ENCODE measurements around the gene KCNMA1. TPM values are rescaled to one million over a fixed set of nuclear protein-coding genes. Genes with fewer than 3 reads are reported as not detected.

The KCNMA1 gene
- total and polyA plus RNA-seq, 2 donors (not counting 1 experiment from before 2014, with no cell fraction given) = 0.82 to 3.1 TPM

- Histone ChIP-seq H3K4me2 (replicated peaks; ENCODE audit: low read depth, low read length, poor library complexity, severe bottlenecking) (no peak overlapping the region), H3K9me3 (ENCODE audit: control extremely low read depth in 1 of 3, control insufficient read depth in 2 of 3, insufficient read depth in 1 of 3, low read length in 2 of 3) (no peaks in the 10 kb centered on the region), H3K9ac (ENCODE audit: low read length) (no peak overlapping the region), H3K4me3 (ENCODE audit: control extremely low read depth in 1 of 5, extremely low read depth in 1 of 5, insufficient read depth in 1 of 5, low read depth in 2 of 5, low read length in 4 of 5) (no peak overlapping the region), H4K20me1 (ENCODE audit: control insufficient read depth, insufficient read depth, low read length, poor library complexity, severe bottlenecking) (no peaks in the 10 kb centered on the region), H3K36me3 (replicated peaks in 1 of 2; ENCODE audit: control extremely low read depth in 1 of 2, control insufficient read depth in 1 of 2, extremely low read depth in 1 of 2, insufficient read depth in 2 of 2, low read length in 1 of 2) (no peaks in the 10 kb centered on the region), H3K27ac (ENCODE audit: low read length in 2 of 2) (no peak overlapping the region), H3K27me3 (replicated peaks in 1 of 4; ENCODE audit: control extremely low read depth in 1 of 4, control insufficient read depth in 3 of 4, insufficient read depth in 4 of 4, low read length in 3 of 4) (no peaks in the 10 kb centered on the region), H3K4me1 (ENCODE audit: control insufficient read depth in 2 of 2, insufficient read depth in 2 of 2, low read length in 2 of 2) (peaks cover 0 to 5% of the 10 kb centered on the region in 2 donors), H2AFZ (ENCODE audit: insufficient read depth, low read depth, low read length, poor library complexity, severe bottlenecking) (no peak overlapping the region), H3K79me2 (ENCODE audit: control insufficient read depth, insufficient read depth, low read length) (no peaks in the 10 kb centered on the region)
- POLR2A ChIA-PET = no interaction called here
- intact Hi-C loops (cut with micrococcal nuclease) = no loop called here
- ATAC-seq (ENCODE audit: low read depth) = no peak
- CTCF ChIA-PET = no interaction called here
- 87% methylated on average over 4 of the region's 6 CpGs for WGBS (ENCODE audit: insufficient coverage)
- TF ChIP-seq CTCF (IDR thresholded peaks at IDR 0.05) (no peak), EZH2 (IDR thresholded peaks at IDR 0.05; ENCODE audit: borderline replicate concordance, insufficient read depth, low read depth, low read length, poor library complexity, severe bottlenecking) (no peak)
- DNase-seq = no peak
- H3K27ac Mint-ChIP-seq = no peak overlapping the region
- H3K4me3 Mint-ChIP-seq = no peak overlapping the region
- H3K4me1 Mint-ChIP-seq = peaks cover 2% of the 10 kb centered on the region
- H3K27me3 Mint-ChIP-seq = no peaks in the 10 kb centered on the region
- H3K9me3 Mint-ChIP-seq (ENCODE audit: insufficient read depth) = peaks cover 2% of the 10 kb centered on the region
These were observed 22.6 kb downstream of the KCNMA1 start for GRCh38 chr10:77614778-77615625.

GRCh38 chr10:77613476-77614130 is 24.0 kb downstream of the KCNMA1 start:
- no peak overlapping the region for H2AFZ ChIP-seq (ENCODE audit: insufficient read depth, low read depth, low read length, poor library complexity, severe bottlenecking)
- 50% methylated on average over 6 of the region's 9 CpGs for WGBS (ENCODE audit: insufficient coverage)
- H3K36me3 ChIP-seq (replicated peaks in 1 of 2; ENCODE audit: control extremely low read depth in 1 of 2, control insufficient read depth in 1 of 2, extremely low read depth in 1 of 2, insufficient read depth in 2 of 2, low read length in 1 of 2) = no peaks in the 10 kb centered on the region
- H3K9ac ChIP-seq (ENCODE audit: low read length) = no peak overlapping the region
- Mint-ChIP-seq H3K9me3 (ENCODE audit: insufficient read depth) (peaks cover 2% of the 10 kb centered on the region), H3K4me1 (peaks cover 6% of the 10 kb centered on the region), H3K4me3 (no peak overlapping the region), H3K27me3 (no peaks in the 10 kb centered on the region), H3K27ac (peak overlapping the region; percentile 7)
- TF ChIP-seq CTCF (IDR thresholded peaks at IDR 0.05) (no peak), EZH2 (IDR thresholded peaks at IDR 0.05; ENCODE audit: borderline replicate concordance, insufficient read depth, low read depth, low read length, poor library complexity, severe bottlenecking) (no peak)
- ATAC-seq (ENCODE audit: low read depth) = no peak
- no peak overlapping the region for H3K4me3 ChIP-seq (ENCODE audit: control extremely low read depth in 1 of 5, extremely low read depth in 1 of 5, insufficient read depth in 1 of 5, low read depth in 2 of 5, low read length in 4 of 5)
- H3K27me3 ChIP-seq (replicated peaks in 1 of 4; ENCODE audit: control extremely low read depth in 1 of 4, control insufficient read depth in 3 of 4, insufficient read depth in 4 of 4, low read length in 3 of 4) = no peaks in the 10 kb centered on the region
- intact Hi-C loops (cut with micrococcal nuclease) = no loop called here
- no peaks in the 10 kb centered on the region for H4K20me1 ChIP-seq (ENCODE audit: control insufficient read depth, insufficient read depth, low read length, poor library complexity, severe bottlenecking)
- H3K4me2 ChIP-seq (replicated peaks; ENCODE audit: low read depth, low read length, poor library complexity, severe bottlenecking) = no peak overlapping the region
- ChIA-PET POLR2A (no interaction called here), CTCF (no interaction called here)
- H3K79me2 ChIP-seq (ENCODE audit: control insufficient read depth, insufficient read depth, low read length) = no peaks in the 10 kb centered on the region
- H3K27ac ChIP-seq (ENCODE audit: low read length in 2 of 2) = no peak overlapping the region
- DNase-seq = no peak
- peaks cover 0 to 5% of the 10 kb centered on the region in 2 donors for H3K4me1 ChIP-seq (ENCODE audit: control insufficient read depth in 2 of 2, insufficient read depth in 2 of 2, low read length in 2 of 2)
- H3K9me3 ChIP-seq (ENCODE audit: control extremely low read depth in 1 of 3, control insufficient read depth in 2 of 3, insufficient read depth in 1 of 3, low read length in 2 of 3) = no peaks in the 10 kb centered on the region

Measured in B cell (primary cell).